OCI-LY3 (cell line): ENCODE measurements around the gene CPO.

Experiments used
- CTCF ChIP-seq: fragments of 200-600, 300-600 bp; sonication (generic); IDR thresholded peaks from 2 replicates; pipeline ENCODE4 v1.5.1; 2014; ENCODE audit warnings: antibody characterized with exemption, low read length, low read depth
- EZH2phosphoT487 ChIP-seq: fragments of 200-600 bp; shearing (Covaris generic); IDR thresholded peaks from 2 replicates; pipeline ENCODE4 v1.6.1; 2018; ENCODE audit warnings: antibody characterized with exemption, mixed run types, low read depth

- TF ChIP-seq CTCF, result no peak
- TF ChIP-seq EZH2phosphoT487, result no peak
Measured at GRCh38 chr2:206920951-206921350, 18.4 kb upstream of the CPO start.
